ENCODE measurements around the gene RYR3. TPM values are rescaled to one million over a fixed set of nuclear protein-coding genes. Genes with fewer than 3 reads are reported as not detected.

Gene RYR3
- total RNA-seq, 1 donor from 2014 or later, result 2.2 TPM

- no peak for DNase-seq (ENCODE audit: extremely low spot score, unreplicated experiment)
- TF ChIP-seq CTCF (conservative IDR thresholded peaks at IDR 0.05), result no peak
- H3K4me3 Mint-ChIP-seq, result no peak overlapping the region
- H3K27me3 Mint-ChIP-seq, result peaks cover 5% of the 10 kb centered on the region
- no peak overlapping the region for H3K27ac Mint-ChIP-seq
- no peaks in the 10 kb centered on the region for H3K36me3 Mint-ChIP-seq
- H3K4me1 Mint-ChIP-seq (ENCODE audit: unreplicated experiment), result no peaks in the 10 kb centered on the region
- H3K9me3 Mint-ChIP-seq, result no peaks in the 10 kb centered on the region
These were observed 123.1 kb downstream of the RYR3 start for GRCh38 chr15:33433821-33434220.

- TF ChIP-seq CTCF (conservative IDR thresholded peaks at IDR 0.05), result no peak
- no peaks in the 10 kb centered on the region for H3K9me3 Mint-ChIP-seq
- no peaks in the 10 kb centered on the region for H3K36me3 Mint-ChIP-seq
- no peak overlapping the region for H3K4me3 Mint-ChIP-seq
- no peak for DNase-seq (ENCODE audit: extremely low spot score, unreplicated experiment)
- no peaks in the 10 kb centered on the region for H3K27me3 Mint-ChIP-seq
- no peaks in the 10 kb centered on the region for H3K4me1 Mint-ChIP-seq (ENCODE audit: unreplicated experiment)
- no peak overlapping the region for H3K27ac Mint-ChIP-seq
These were observed 127.6 kb downstream of the RYR3 start for GRCh38 chr15:33438396-33438795.

GRCh38 chr15:33440900-33441299 is 130.1 kb downstream of the RYR3 start:
- TF ChIP-seq CTCF (conservative IDR thresholded peaks at IDR 0.05), result no peak
- DNase-seq (ENCODE audit: extremely low spot score, unreplicated experiment), result no peak
- H3K27ac Mint-ChIP-seq, result no peak overlapping the region

GRCh38 chr15:33442449-33442848 is 131.7 kb downstream of the RYR3 start:
- no peak overlapping the region for H3K27ac Mint-ChIP-seq
- H3K9me3 Mint-ChIP-seq, result peaks cover 4% of the 10 kb centered on the region
- no peak for TF ChIP-seq CTCF (conservative IDR thresholded peaks at IDR 0.05)
- no peak overlapping the region for H3K4me3 Mint-ChIP-seq
- H3K4me1 Mint-ChIP-seq (ENCODE audit: unreplicated experiment), result no peaks in the 10 kb centered on the region
- H3K27me3 Mint-ChIP-seq, result peaks cover 11% of the 10 kb centered on the region
- H3K36me3 Mint-ChIP-seq, result no peaks in the 10 kb centered on the region
- DNase-seq (ENCODE audit: extremely low spot score, unreplicated experiment), result no peak

More at GRCh38 chr15:33440900-33441299, 130.1 kb downstream of the RYR3 start:
- H3K36me3 Mint-ChIP-seq, result no peaks in the 10 kb centered on the region
- H3K9me3 Mint-ChIP-seq, result no peaks in the 10 kb centered on the region
- H3K27me3 Mint-ChIP-seq, result peaks cover 7% of the 10 kb centered on the region
- H3K4me1 Mint-ChIP-seq (ENCODE audit: unreplicated experiment), result no peaks in the 10 kb centered on the region
- H3K4me3 Mint-ChIP-seq, result no peak overlapping the region

- H3K4me3 Mint-ChIP-seq, result no peak overlapping the region
These were observed 132.9 kb downstream of the RYR3 start for GRCh38 chr15:33443708-33444107.

More at GRCh38 chr15:33443708-33444107, 132.9 kb downstream of the RYR3 start:
- peaks cover 11% of the 10 kb centered on the region for H3K27me3 Mint-ChIP-seq
- no peak overlapping the region for H3K27ac Mint-ChIP-seq
- H3K4me1 Mint-ChIP-seq (ENCODE audit: unreplicated experiment), result peaks cover 8% of the 10 kb centered on the region
- no peak for TF ChIP-seq CTCF (conservative IDR thresholded peaks at IDR 0.05)
- peaks cover 4% of the 10 kb centered on the region for H3K9me3 Mint-ChIP-seq
- DNase-seq (ENCODE audit: extremely low spot score, unreplicated experiment), result no peak
- H3K36me3 Mint-ChIP-seq, result no peaks in the 10 kb centered on the region

Measured in type B pancreatic cell (in vitro differentiated cells).